ENCODE results near the gene ERGIC1. TPM values are rescaled to one million over a fixed set of nuclear protein-coding genes. Genes with fewer than 3 reads are reported as not detected.

ERGIC1 gene
- total and polyA plus RNA-seq, 9 donors = 41.7 to 147 (median 92.3) TPM

- DNase-seq = no peak
- no peaks in the 10 kb centered on the region for H3K27me3 ChIP-seq
- no peak overlapping the region for H3K27ac ChIP-seq
- 82 to 92% (median 89%) methylated on average over 2 of the region's 2 CpGs for WGBS, 3 donors
- TF ChIP-seq POLR2A (IDR thresholded peaks at IDR 0.05) (no peak), EP300 (IDR thresholded peaks at IDR 0.05) (no peak)
- TF ChIP-seq, protein P1, sequence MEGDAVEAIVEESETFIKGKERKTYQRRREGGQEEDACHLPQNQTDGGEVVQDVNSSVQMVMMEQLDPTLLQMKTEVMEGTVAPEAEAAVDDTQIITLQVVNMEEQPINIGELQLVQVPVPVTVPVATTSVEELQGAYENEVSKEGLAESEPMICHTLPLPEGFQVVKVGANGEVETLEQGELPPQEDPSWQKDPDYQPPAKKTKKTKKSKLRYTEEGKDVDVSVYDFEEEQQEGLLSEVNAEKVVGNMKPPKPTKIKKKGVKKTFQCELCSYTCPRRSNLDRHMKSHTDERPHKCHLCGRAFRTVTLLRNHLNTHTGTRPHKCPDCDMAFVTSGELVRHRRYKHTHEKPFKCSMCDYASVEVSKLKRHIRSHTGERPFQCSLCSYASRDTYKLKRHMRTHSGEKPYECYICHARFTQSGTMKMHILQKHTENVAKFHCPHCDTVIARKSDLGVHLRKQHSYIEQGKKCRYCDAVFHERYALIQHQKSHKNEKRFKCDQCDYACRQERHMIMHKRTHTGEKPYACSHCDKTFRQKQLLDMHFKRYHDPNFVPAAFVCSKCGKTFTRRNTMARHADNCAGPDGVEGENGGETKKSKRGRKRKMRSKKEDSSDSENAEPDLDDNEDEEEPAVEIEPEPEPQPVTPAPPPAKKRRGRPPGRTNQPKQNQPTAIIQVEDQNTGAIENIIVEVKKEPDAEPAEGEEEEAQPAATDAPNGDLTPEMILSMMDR (IDR thresholded peaks at IDR 0.05) = no peak
- H3K9me3 ChIP-seq = no peaks in the 10 kb centered on the region
- H3K4me3 ChIP-seq = no peak overlapping the region
- H3K36me3 ChIP-seq = no peaks in the 10 kb centered on the region
- intact Hi-C loops (cut with DNase I) = no loop called here
- H3K4me1 ChIP-seq (ENCODE audit: insufficient read depth) = no peaks in the 10 kb centered on the region
Observed at GRCh38 chr5:172969921-172970320, 135.9 kb downstream of the ERGIC1 start.

GRCh38 chr5:172971482-172971881, 137.4 kb downstream of the ERGIC1 start:
- 76 to 87% (median 80%) methylated on average over 3 of the region's 3 CpGs for WGBS, 3 donors
- Histone ChIP-seq H3K27ac (no peak overlapping the region), H3K4me1 (ENCODE audit: insufficient read depth) (no peaks in the 10 kb centered on the region), H3K9me3 (no peaks in the 10 kb centered on the region), H3K27me3 (no peaks in the 10 kb centered on the region), H3K36me3 (no peaks in the 10 kb centered on the region), H3K4me3 (no peak overlapping the region)
- DNase-seq = no peak
- TF ChIP-seq POLR2A (IDR thresholded peaks at IDR 0.05) (no peak), EP300 (IDR thresholded peaks at IDR 0.05) (no peak)
- TF ChIP-seq, protein P1 (IDR thresholded peaks at IDR 0.05) = no peak
- intact Hi-C loops (cut with DNase I) = no loop called here

GRCh38 chr5:172972552-172972951, 138.5 kb downstream of the ERGIC1 start:
- intact Hi-C loops (cut with DNase I) = no loop called here
- Histone ChIP-seq H3K27ac (no peak overlapping the region), H3K9me3 (no peaks in the 10 kb centered on the region), H3K36me3 (no peaks in the 10 kb centered on the region), H3K4me1 (ENCODE audit: insufficient read depth) (no peaks in the 10 kb centered on the region), H3K27me3 (no peaks in the 10 kb centered on the region), H3K4me3 (no peak overlapping the region)
- TF ChIP-seq EP300 (IDR thresholded peaks at IDR 0.05) (no peak), POLR2A (IDR thresholded peaks at IDR 0.05) (no peak)
- TF ChIP-seq, protein P1 (IDR thresholded peaks at IDR 0.05) = no peak
- 91 to 94% (median 91%) methylated on average over 5 of the region's 5 CpGs for WGBS, 3 donors
- DNase-seq = no peak

DNA sequence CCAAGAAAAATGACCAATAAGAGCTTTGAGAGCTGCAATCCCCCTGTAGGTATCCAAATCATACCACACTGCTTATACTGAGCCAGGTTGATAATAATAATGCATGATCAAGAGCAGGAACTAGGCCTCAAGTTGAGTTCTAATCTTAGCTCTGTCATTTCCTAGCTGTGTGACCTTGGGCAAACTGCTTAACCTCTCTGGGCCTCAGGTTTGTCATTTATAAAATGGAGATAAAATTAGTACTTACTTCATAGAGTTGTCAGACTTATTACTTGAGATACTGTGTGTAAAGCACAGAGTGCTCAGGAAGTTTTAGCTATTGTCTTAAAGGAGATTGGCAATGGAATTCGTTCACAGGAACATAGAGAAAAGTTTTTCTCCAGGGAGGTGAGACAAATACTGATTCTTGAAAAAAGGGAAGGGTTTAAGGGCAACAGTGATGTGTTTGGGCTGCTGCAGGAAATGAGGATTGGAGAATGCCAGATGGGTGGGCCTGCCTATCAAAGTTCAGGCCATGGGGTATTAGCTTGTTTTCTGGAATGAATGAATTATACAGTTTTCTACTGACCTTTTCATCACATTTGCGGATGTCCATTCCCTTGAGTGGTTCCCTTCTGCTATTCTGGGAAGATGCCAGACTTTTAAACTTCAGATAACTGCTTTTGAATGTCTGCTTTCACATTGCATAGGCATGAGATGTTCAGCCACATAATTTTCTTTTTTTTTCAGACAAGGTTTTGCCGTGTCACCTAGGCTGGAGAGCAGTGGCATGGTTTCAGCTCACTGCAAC, 139.3 kb downstream of the ERGIC1 start:
- no peak for TF ChIP-seq EP300 (IDR thresholded peaks at IDR 0.05)
- no peak for TF ChIP-seq POLR2A (IDR thresholded peaks at IDR 0.05)
- TF ChIP-seq, protein P1 (IDR thresholded peaks at IDR 0.05) = no peak

More for the DNA sequence above, 139.3 kb downstream of the ERGIC1 start:
- no peaks in the 10 kb centered on the region for H3K27me3 ChIP-seq
- H3K4me1 ChIP-seq (ENCODE audit: insufficient read depth) = no peaks in the 10 kb centered on the region
- no peak for DNase-seq
- H3K4me3 ChIP-seq = no peak overlapping the region
- H3K9me3 ChIP-seq = no peaks in the 10 kb centered on the region
- intact Hi-C loops (cut with DNase I) = no loop called here
- H3K36me3 ChIP-seq = no peaks in the 10 kb centered on the region
- 7 to 37% (median 12%) methylated on average over 3 of the region's 3 CpGs for WGBS, 3 donors
- H3K27ac ChIP-seq = no peak overlapping the region

Measured in ovary (tissue), 9 donors.